Neural cell (in vitro differentiated cells): Measurements from ENCODE around the gene ELN. TPM values are rescaled to one million over a fixed set of nuclear protein-coding genes. Genes with fewer than 3 reads are reported as not detected.

Source experiments
- H2AFZ ChIP-seq: fragments of 200-600, 300-800 bp; sonication (generic), shearing (Covaris generic); 2 replicates; pipeline ENCODE4 v1.6.0; 2014; ENCODE audit warnings: low read depth, mild to moderate bottlenecking, antibody characterized with exemption, low read length, moderate library complexity
- H3F3A ChIP-seq: fragments of 200-600 bp; shearing (Covaris generic); 2 replicates; pipeline ENCODE4 v1.6.1; 2016; ENCODE audit warnings: mild to moderate bottlenecking, moderate library complexity, mixed read lengths, antibody characterized with exemption, low read length; ENCODE audit not compliant: insufficient read depth, poor library complexity, severe bottlenecking
- H3K27ac ChIP-seq: fragments of 200-600, 300-800 bp; sonication (generic), shearing (Covaris generic); 2 replicates; pipeline ENCODE4 v1.5.1; 2014; ENCODE audit warnings: mild to moderate bottlenecking, low read length, moderate library complexity
- H3K27me3 ChIP-seq: fragments of 300-800, 200-600 bp; sonication (generic), shearing (Covaris generic); 2 replicates; pipeline ENCODE4 v1.6.0; 2014; ENCODE audit warnings: mild to moderate bottlenecking, low read depth, low read length, moderate library complexity; ENCODE audit not compliant: insufficient read depth
- H3K36me3 ChIP-seq: fragments of 300-800, 200-600 bp; sonication (generic), shearing (Covaris generic); 2 replicates; pipeline ENCODE4 v1.5.1; 2014; ENCODE audit warnings: mild to moderate bottlenecking, antibody characterized with exemption, low read length, moderate library complexity; ENCODE audit not compliant: insufficient read depth
- H3K4me2 ChIP-seq: fragments of 300-800, 200-600 bp; sonication (generic), shearing (Covaris generic); 2 replicates; pipeline ENCODE4 v1.6.0; 2014; ENCODE audit warnings: mild to moderate bottlenecking, low read length
- H3K4me3 ChIP-seq: fragments of 300-800, 200-600 bp; sonication (generic), shearing (Covaris generic); 2 replicates; pipeline ENCODE4 v1.5.1; 2014; ENCODE audit warnings: mild to moderate bottlenecking, low read length, moderate library complexity
- H3K79me2 ChIP-seq: fragments of 200-600 bp; shearing (Covaris generic); replicated peaks from 2 replicates; pipeline ENCODE4 v1.6.0; 2014; ENCODE audit warnings: mild to moderate bottlenecking, low read length, moderate library complexity; ENCODE audit not compliant: insufficient read depth
- H3K9ac ChIP-seq: fragments of 300-800, 200-600 bp; sonication (generic), shearing (Covaris generic); 2 replicates; pipeline ENCODE4 v1.6.1; 2016; ENCODE audit warnings: mild to moderate bottlenecking, low read length, mixed read lengths
- H3K9me2 ChIP-seq: fragments of 200-600 bp; shearing (Covaris generic); 2 replicates; pipeline ENCODE4 v1.6.1; 2016; ENCODE audit warnings: mild to moderate bottlenecking, low read length, mixed read lengths; ENCODE audit not compliant: insufficient read depth
- H3K9me3 ChIP-seq: fragments of 200-600, 300-800 bp; sonication (generic), shearing (Covaris generic); 2 replicates; pipeline ENCODE4 v1.6.1; 2016; ENCODE audit warnings: mild to moderate bottlenecking, mixed run types, low read length, moderate library complexity, mixed read lengths
- H4K20me1 ChIP-seq: fragments of 200-600 bp; shearing (Covaris generic); 2 replicates; pipeline ENCODE4 v1.6.1; 2016; ENCODE audit warnings: mild to moderate bottlenecking, mixed run types; ENCODE audit not compliant: insufficient read depth
- CTCF ChIP-seq: fragments of 450-650 bp; IDR thresholded peaks from 2 replicates; pipeline ENCODE4 v1.5.1; 2014; ENCODE audit warnings: antibody characterized with exemption, mild to moderate bottlenecking, moderate library complexity; ENCODE audit not compliant: poor library complexity, severe bottlenecking
- EP300 ChIP-seq: fragments of 450-650 bp; conservative IDR thresholded peaks from 2 replicates; pipeline ENCODE4 v1.6.1; 2014; ENCODE audit warnings: antibody characterized with exemption, mild to moderate bottlenecking, moderate library complexity; ENCODE audit not compliant: poor library complexity, severe bottlenecking
- EZH2 ChIP-seq: fragments of 200-600, 300-800 bp; shearing (Covaris generic), sonication (generic); IDR thresholded peaks from 2 replicates; pipeline ENCODE4 v1.6.1; 2014; ENCODE audit warnings: antibody characterized with exemption, low read length, borderline replicate concordance, mild to moderate bottlenecking; ENCODE audit not compliant: insufficient read depth, poor library complexity, severe bottlenecking
- MXI1 ChIP-seq: fragments of 450-650 bp; conservative IDR thresholded peaks from 2 replicates; pipeline ENCODE4 v1.6.1; 2014; ENCODE audit warnings: antibody characterized with exemption, mild to moderate bottlenecking; ENCODE audit not compliant: poor library complexity, severe bottlenecking
- POLR2AphosphoS5 ChIP-seq: IDR thresholded peaks from 2 replicates; pipeline ENCODE4 v1.6.1; 2012
- RAD21 ChIP-seq: fragments of 450-650 bp; conservative IDR thresholded peaks from 2 replicates; pipeline ENCODE4 v1.6.1; 2014; ENCODE audit warnings: antibody characterized with exemption, mild to moderate bottlenecking, moderate library complexity
- REST ChIP-seq: IDR thresholded peaks from 2 replicates; pipeline ENCODE4 v1.6.1; 2012; ENCODE audit warnings: borderline replicate concordance
- SMC3 ChIP-seq: fragments of 450-650 bp; conservative IDR thresholded peaks from 2 replicates; pipeline ENCODE4 v1.6.1; 2014; ENCODE audit warnings: antibody characterized with exemption, mild to moderate bottlenecking, moderate library complexity; ENCODE audit not compliant: poor library complexity
- TAF1 ChIP-seq: IDR thresholded peaks from 2 replicates; pipeline ENCODE4 v1.6.1; 2012; ENCODE audit warnings: low read depth
- polyA plus RNA-seq: library from polyadenylated mRNA; depleted of rRNA; stranded (reverse); fragments of >200 nt; gene quantifications from 2 replicates; pipeline ENCODE4 v1.2.3, GENCODE V29; 2014

Gene ELN
- polyA plus RNA-seq, 1 donor from 2014 or later, result not detected

GRCh38 chr7:74070619-74070921 lies 42.6 kb downstream of the ELN start:
- Histone ChIP-seq H3K9ac (no peak overlapping the region), H3K27ac (no peak overlapping the region), H3K4me2 (no peak overlapping the region), H3F3A (no peaks in the 10 kb centered on the region), H2AFZ (no peak overlapping the region), H4K20me1 (no peaks in the 10 kb centered on the region), H3K36me3 (no peaks in the 10 kb centered on the region), H3K9me3 (no peaks in the 10 kb centered on the region), H3K9me2 (no peaks in the 10 kb centered on the region), H3K27me3 (no peaks in the 10 kb centered on the region), H3K4me3 (no peak overlapping the region), H3K79me2 (no peaks in the 10 kb centered on the region)
- TF ChIP-seq RAD21, result no peak
- TF ChIP-seq TAF1, result no peak
- TF ChIP-seq EZH2, result no peak
- TF ChIP-seq MXI1, result no peak
- TF ChIP-seq CTCF, result no peak

- H3K9ac ChIP-seq, result no peak overlapping the region
- no peaks in the 10 kb centered on the region for H3K9me3 ChIP-seq
- no peaks in the 10 kb centered on the region for H3K79me2 ChIP-seq
- H2AFZ ChIP-seq, result no peak overlapping the region
- H3K36me3 ChIP-seq, result no peaks in the 10 kb centered on the region
- no peaks in the 10 kb centered on the region for H3K9me2 ChIP-seq
- TF ChIP-seq EZH2, result no peak
- TF ChIP-seq REST, result no peak
- no peak for TF ChIP-seq SMC3
- TF ChIP-seq RAD21, result no peak
- no peaks in the 10 kb centered on the region for H4K20me1 ChIP-seq
- no peak overlapping the region for H3K27ac ChIP-seq
- H3K4me2 ChIP-seq, result no peak overlapping the region
- H3K4me3 ChIP-seq, result no peak overlapping the region
- H3F3A ChIP-seq, result no peaks in the 10 kb centered on the region
- no peaks in the 10 kb centered on the region for H3K27me3 ChIP-seq
Measured at GRCh38 chr7:74071121-74071520, 43.1 kb downstream of the ELN start.

GRCh38 chr7:74074770-74075169 lies 46.8 kb downstream of the ELN start:
- TF ChIP-seq REST (no peak), EP300 (no peak), CTCF (no peak), SMC3 (no peak), RAD21 (no peak), POLR2AphosphoS5 (no peak), TAF1 (no peak), EZH2 (no peak), MXI1 (no peak)
- Histone ChIP-seq H3K27me3 (no peaks in the 10 kb centered on the region), H3K4me3 (no peak overlapping the region), H3K9me3 (no peaks in the 10 kb centered on the region), H3F3A (no peaks in the 10 kb centered on the region), H4K20me1 (no peaks in the 10 kb centered on the region), H2AFZ (no peak overlapping the region), H3K9ac (no peak overlapping the region), H3K4me2 (no peak overlapping the region), H3K9me2 (no peaks in the 10 kb centered on the region), H3K79me2 (no peaks in the 10 kb centered on the region), H3K36me3 (no peaks in the 10 kb centered on the region), H3K27ac (no peak overlapping the region)
